ENCODE results near the gene FBXL13. TPM values are rescaled to one million over a fixed set of nuclear protein-coding genes. Genes with fewer than 3 reads are reported as not detected.
A peak's percentile ranks its signal among the peaks of the same experiment; 100 is the strongest.

Gene FBXL13
- total and polyA plus RNA-seq, 10 of the 15 experiments (the other 5 are each of a cell fraction or from before 2014, with no cell fraction given), result 0.08 to 0.95 (median 0.28) TPM; not detected in 2

GRCh38 chr7:102834466-102834865 lies 240.1 kb downstream of the FBXL13 start:
- no peaks in the 10 kb centered on the region for H4K20me1 ChIP-seq (ENCODE audit: control insufficient read depth, insufficient read depth)
- ATAC-seq, result no peak
- no peak for DNase-seq (ENCODE audit: low read depth, low spot score)
- ChIA-PET CTCF (no interaction called here), POLR2A (interaction anchor here (0.5 kb wide), 1 partner anchor 228 kb away, joined by 5 read pairs; no protein-coding TSS in a partner anchor), RAD21 (ENCODE audit: unreplicated experiment) (no interaction called here), SMC1A (ENCODE audit: uncharacterized antibody, unreplicated experiment) (no interaction called here)
- H2AFZ ChIP-seq (ENCODE audit: control insufficient read depth, low read depth, low read length), result no peak overlapping the region
- 100% methylated on average over 1 of the region's 1 CpG for WGBS (ENCODE audit: insufficient coverage, insufficient replicate concordance, low lambda C conversion rate, missing lambda C conversion rate)
- H3K36me3 ChIP-seq (ENCODE audit: control insufficient read depth in 2 of 2, insufficient read depth in 2 of 2, low read length in 1 of 2), result no peaks in the 10 kb centered on the region
- H3K27me3 ChIP-seq (replicated peaks in 1 of 2; ENCODE audit: control insufficient read depth in 2 of 2, insufficient read depth in 2 of 2, low read length in 1 of 2), result no peaks in the 10 kb centered on the region
- TF ChIP-seq GABPA (IDR thresholded peaks at IDR 0.05; ENCODE audit: low read depth) (no peak), TCF12 (IDR thresholded peaks at IDR 0.05; ENCODE audit: low read depth, low read length) (no peak), SRF (IDR thresholded peaks at IDR 0.05; ENCODE audit: low read depth in 2 of 2, low read length in 2 of 2) (no peak)
- H3K4me3 ChIP-seq, result no peak overlapping the region
- no peak overlapping the region for H3K27ac ChIP-seq (ENCODE audit: control insufficient read depth, insufficient read depth)
- no peak for FAIRE-seq
- in situ Hi-C loops (cut with MboI) (no loop called here), intact Hi-C loops (cut with micrococcal nuclease; ENCODE audit: unreplicated experiment) (no loop called here)
- no peaks in the 10 kb centered on the region for H3K79me2 ChIP-seq (ENCODE audit: control insufficient read depth, insufficient read depth, low read length)
- H3K4me2 ChIP-seq (ENCODE audit: control insufficient read depth, insufficient read depth), result 0 out of 2 replicates have a peak overlapping the region, but pooled peaks have one; percentile 17
- peaks cover 2% of the 10 kb centered on the region; the same call in 1 of the 2 replicates for H3K4me1 ChIP-seq (ENCODE audit: control insufficient read depth, insufficient read depth, low read length)
- no peaks in the 10 kb centered on the region for H3K9me3 ChIP-seq (replicated peaks; ENCODE audit: control insufficient read depth, insufficient read depth, low read length)
- H3K9ac ChIP-seq (ENCODE audit: control insufficient read depth, insufficient read depth, low read length), result no peak overlapping the region
- no TSS peak for BruUV-seq (replicated peaks)

GRCh38 chr7:102833343-102833742 lies 241.3 kb downstream of the FBXL13 start:
- FAIRE-seq (no peak), DNase-seq (ENCODE audit: low read depth, low spot score) (no peak), ATAC-seq (no peak)
- Histone ChIP-seq H3K4me3 (no peak overlapping the region), H3K4me1 (ENCODE audit: control insufficient read depth, insufficient read depth, low read length) (peaks cover 2% of the 10 kb centered on the region; the same call in 1 of the 2 replicates), H3K4me2 (ENCODE audit: control insufficient read depth, insufficient read depth) (no peak overlapping the region), H3K36me3 (ENCODE audit: control insufficient read depth in 2 of 2, insufficient read depth in 2 of 2, low read length in 1 of 2) (no peaks in the 10 kb centered on the region), H3K27me3 (replicated peaks in 1 of 2; ENCODE audit: control insufficient read depth in 2 of 2, insufficient read depth in 2 of 2, low read length in 1 of 2) (no peaks in the 10 kb centered on the region), H3K27ac (ENCODE audit: control insufficient read depth, insufficient read depth) (no peak overlapping the region), H3K9me3 (replicated peaks; ENCODE audit: control insufficient read depth, insufficient read depth, low read length) (no peaks in the 10 kb centered on the region), H3K79me2 (ENCODE audit: control insufficient read depth, insufficient read depth, low read length) (no peaks in the 10 kb centered on the region), H2AFZ (ENCODE audit: control insufficient read depth, low read depth, low read length) (no peak overlapping the region), H3K9ac (ENCODE audit: control insufficient read depth, insufficient read depth, low read length) (no peak overlapping the region), H4K20me1 (ENCODE audit: control insufficient read depth, insufficient read depth) (no peaks in the 10 kb centered on the region)
- intact Hi-C loops (cut with micrococcal nuclease; ENCODE audit: unreplicated experiment) (no loop called here), in situ Hi-C loops (cut with MboI) (no loop called here)
- ChIA-PET POLR2A (no interaction called here), CTCF (interaction anchor here (0.8 kb wide), 1 partner anchor 14 kb away, joined by 3 read pairs; no protein-coding TSS in a partner anchor), RAD21 (ENCODE audit: unreplicated experiment) (no interaction called here), SMC1A (ENCODE audit: uncharacterized antibody, unreplicated experiment) (no interaction called here)
- BruUV-seq (replicated peaks), result no TSS peak
- WGBS (ENCODE audit: insufficient coverage, insufficient replicate concordance, low lambda C conversion rate, missing lambda C conversion rate), result 96% methylated on average over 3 of the region's 5 CpGs
- TF ChIP-seq LARP7 (IDR thresholded peaks at IDR 0.05) (no peak), SMAD1 (IDR thresholded peaks at IDR 0.05; ENCODE audit: low read depth, partially characterized antibody) (no peak), CREB1 (IDR thresholded peaks at IDR 0.05; ENCODE audit: low read depth) (no peak), MTA3 (IDR thresholded peaks at IDR 0.05; ENCODE audit: borderline replicate concordance, low read length) (no peak), REST (IDR thresholded peaks at IDR 0.05; ENCODE audit: low read depth, low read length) (no peak), CTCF (IDR thresholded peaks at IDR 0.05 in 2 of 3, conservative IDR thresholded peaks at IDR 0.05 in 1 of 3; ENCODE audit: control insufficient read depth in 2 of 3, extremely low read depth in 1 of 3, insufficient read depth in 1 of 3, low read depth in 3 of 3, low read length in 3 of 3) (no peak), CREM (IDR thresholded peaks at IDR 0.05; ENCODE audit: low read depth) (no peak), MAX (IDR thresholded peaks at IDR 0.05; ENCODE audit: low read depth, low read length) (no peak), ZNF384 (IDR thresholded peaks at IDR 0.05; ENCODE audit: borderline replicate concordance, low read depth, low read length) (no peak), NFXL1 (IDR thresholded peaks at IDR 0.05; ENCODE audit: borderline replicate concordance) (no peak), ZBED1 (IDR thresholded peaks at IDR 0.05; ENCODE audit: borderline replicate concordance) (no peak)

Data from GM12878 (cell line).